ENCODE measurements around the gene USP44. TPM values are rescaled to one million over a fixed set of nuclear protein-coding genes. Genes with fewer than 3 reads are reported as not detected.

The USP44 gene
- total RNA-seq, 4 donors from 2014 or later = 0.31 to 2.6 (median 0.89) TPM

DNA sequence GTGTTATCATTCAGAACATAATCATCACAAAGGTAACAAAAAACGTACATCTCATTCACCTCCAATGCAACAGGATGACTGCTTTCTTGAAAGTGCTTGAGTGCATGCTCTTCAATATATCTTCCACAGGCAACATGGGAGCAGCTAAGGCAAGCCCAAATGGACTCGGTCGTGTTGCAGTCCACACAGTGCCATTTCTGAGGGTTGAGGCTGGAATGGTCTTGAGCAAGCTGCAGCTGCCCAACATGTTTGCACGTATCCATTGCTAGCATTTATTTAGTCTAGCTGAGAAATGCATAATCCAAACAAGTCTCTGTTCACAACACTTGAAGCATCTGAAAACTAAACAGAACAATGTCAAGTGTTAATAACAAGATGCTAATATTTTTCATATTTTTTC, 17.3 kb downstream of the USP44 start:
- DNase-seq (ENCODE audit: low spot score in 2 of 2) = no peak

DNA sequence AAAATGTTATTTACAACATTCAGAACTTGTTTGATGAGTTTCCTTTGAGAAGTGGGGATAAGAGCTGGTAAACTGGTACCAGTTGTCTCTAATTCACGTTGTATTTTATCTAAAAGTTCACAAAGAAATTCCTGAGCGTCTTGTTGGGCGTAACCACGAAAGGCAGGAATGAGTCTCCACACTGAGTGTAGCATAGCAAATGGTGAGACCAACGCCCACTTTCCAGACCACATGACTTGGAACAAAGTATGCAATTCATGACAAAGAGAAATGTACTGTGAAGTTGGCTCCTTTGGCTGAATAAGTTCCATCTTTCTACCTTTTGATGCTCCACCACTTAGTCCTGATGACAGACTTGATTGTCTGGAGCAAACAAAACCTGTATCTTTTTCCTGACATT, 18.4 kb downstream of the USP44 start:
- H3K36me3 ChIP-seq = no peaks in the 10 kb centered on the region
- H3K4me3 ChIP-seq = no peak overlapping the region
- no peaks in the 10 kb centered on the region for H3K9me3 ChIP-seq
- DNase-seq (ENCODE audit: low spot score in 2 of 2) = no peak
- no peaks in the 10 kb centered on the region for H3K27me3 ChIP-seq
- TF ChIP-seq EP300 (IDR thresholded peaks at IDR 0.05) (no peak), POLR2AphosphoS5 (IDR thresholded peaks at IDR 0.05) (no peak), POLR2A (IDR thresholded peaks at IDR 0.05) (no peak)
- TF ChIP-seq, protein P1, sequence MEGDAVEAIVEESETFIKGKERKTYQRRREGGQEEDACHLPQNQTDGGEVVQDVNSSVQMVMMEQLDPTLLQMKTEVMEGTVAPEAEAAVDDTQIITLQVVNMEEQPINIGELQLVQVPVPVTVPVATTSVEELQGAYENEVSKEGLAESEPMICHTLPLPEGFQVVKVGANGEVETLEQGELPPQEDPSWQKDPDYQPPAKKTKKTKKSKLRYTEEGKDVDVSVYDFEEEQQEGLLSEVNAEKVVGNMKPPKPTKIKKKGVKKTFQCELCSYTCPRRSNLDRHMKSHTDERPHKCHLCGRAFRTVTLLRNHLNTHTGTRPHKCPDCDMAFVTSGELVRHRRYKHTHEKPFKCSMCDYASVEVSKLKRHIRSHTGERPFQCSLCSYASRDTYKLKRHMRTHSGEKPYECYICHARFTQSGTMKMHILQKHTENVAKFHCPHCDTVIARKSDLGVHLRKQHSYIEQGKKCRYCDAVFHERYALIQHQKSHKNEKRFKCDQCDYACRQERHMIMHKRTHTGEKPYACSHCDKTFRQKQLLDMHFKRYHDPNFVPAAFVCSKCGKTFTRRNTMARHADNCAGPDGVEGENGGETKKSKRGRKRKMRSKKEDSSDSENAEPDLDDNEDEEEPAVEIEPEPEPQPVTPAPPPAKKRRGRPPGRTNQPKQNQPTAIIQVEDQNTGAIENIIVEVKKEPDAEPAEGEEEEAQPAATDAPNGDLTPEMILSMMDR (IDR thresholded peaks at IDR 0.05) = no peak
- no peak overlapping the region for H3K27ac ChIP-seq
- H3K4me1 ChIP-seq = no peaks in the 10 kb centered on the region
- 34% methylated on average over 5 of the region's 5 CpGs for WGBS

More for the DNA sequence above, 17.3 kb downstream of the USP44 start:
- Histone ChIP-seq H3K36me3 (no peaks in the 10 kb centered on the region), H3K4me3 (no peak overlapping the region), H3K27me3 (no peaks in the 10 kb centered on the region), H3K27ac (no peak overlapping the region), H3K9me3 (no peaks in the 10 kb centered on the region), H3K4me1 (no peaks in the 10 kb centered on the region)
- WGBS = 72% methylated on average over 4 of the region's 4 CpGs
- TF ChIP-seq POLR2AphosphoS5 (IDR thresholded peaks at IDR 0.05) (no peak), POLR2A (IDR thresholded peaks at IDR 0.05) (no peak), EP300 (IDR thresholded peaks at IDR 0.05) (no peak)
- TF ChIP-seq, protein P1 (IDR thresholded peaks at IDR 0.05) = no peak

DNA sequence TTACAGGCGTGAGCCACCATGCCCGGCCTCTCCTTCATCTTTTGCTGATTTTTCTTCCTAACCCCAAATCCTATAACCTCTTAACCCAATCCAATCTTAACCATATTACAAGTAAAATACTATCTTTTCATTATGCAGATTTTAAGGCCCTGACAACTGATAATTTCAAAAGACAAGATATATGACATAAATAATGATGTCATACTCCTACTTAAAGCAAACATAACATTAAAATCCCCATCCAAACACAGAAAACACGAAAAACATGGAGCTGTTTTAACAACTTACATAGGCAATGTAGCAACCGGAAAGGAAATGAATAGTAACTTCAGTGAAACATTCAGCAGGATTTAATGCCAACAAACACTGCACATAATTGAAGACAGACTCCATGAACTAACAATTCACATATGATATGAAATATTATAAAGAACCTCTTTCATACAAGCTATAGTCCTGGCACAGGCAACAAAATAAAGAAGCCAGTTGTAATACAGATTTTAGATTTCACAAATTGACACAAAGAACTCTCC, 21.5 kb downstream of the USP44 start:
- Histone ChIP-seq H3K27me3 (no peaks in the 10 kb centered on the region), H3K9me3 (no peaks in the 10 kb centered on the region), H3K36me3 (no peaks in the 10 kb centered on the region), H3K27ac (no peak overlapping the region), H3K4me1 (no peaks in the 10 kb centered on the region), H3K4me3 (no peak overlapping the region)
- no peak for DNase-seq (ENCODE audit: low spot score in 2 of 2)
- 72% methylated on average over 4 of the region's 4 CpGs for WGBS
- TF ChIP-seq POLR2AphosphoS5 (IDR thresholded peaks at IDR 0.05) (no peak), EP300 (IDR thresholded peaks at IDR 0.05) (no peak), POLR2A (IDR thresholded peaks at IDR 0.05) (no peak)
- TF ChIP-seq, protein P1 (IDR thresholded peaks at IDR 0.05) = no peak

DNA sequence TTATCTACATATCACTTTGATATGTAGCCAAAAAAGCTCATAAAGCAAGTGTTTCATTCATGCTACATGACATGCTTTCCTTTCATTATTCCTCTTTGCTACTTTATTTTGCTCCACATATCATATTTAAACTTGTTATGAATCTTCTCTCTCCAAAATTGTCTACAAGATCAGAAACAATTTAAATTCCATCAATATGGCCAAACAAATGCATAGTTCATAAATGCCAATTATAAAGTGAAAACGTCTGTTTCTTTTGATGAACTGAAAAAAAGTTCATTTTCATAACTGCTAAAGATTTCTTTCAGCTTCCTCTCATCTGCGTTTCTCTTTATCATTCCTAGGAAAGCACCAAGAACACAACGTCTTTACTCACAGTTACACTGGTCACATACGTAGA, 22.8 kb downstream of the USP44 start:
- no peak overlapping the region for H3K4me3 ChIP-seq
- no peak overlapping the region for H3K27ac ChIP-seq
- H3K4me1 ChIP-seq = no peaks in the 10 kb centered on the region
- H3K36me3 ChIP-seq = peaks cover 3% of the 10 kb centered on the region
- TF ChIP-seq, protein P1 (IDR thresholded peaks at IDR 0.05) = no peak
- no peak for TF ChIP-seq EP300 (IDR thresholded peaks at IDR 0.05)
- TF ChIP-seq POLR2AphosphoS5 (IDR thresholded peaks at IDR 0.05) = no peak
- 68% methylated on average over 4 of the region's 4 CpGs for WGBS
- no peak for DNase-seq (ENCODE audit: low spot score in 2 of 2)
- H3K9me3 ChIP-seq = no peaks in the 10 kb centered on the region
- no peaks in the 10 kb centered on the region for H3K27me3 ChIP-seq

DNA sequence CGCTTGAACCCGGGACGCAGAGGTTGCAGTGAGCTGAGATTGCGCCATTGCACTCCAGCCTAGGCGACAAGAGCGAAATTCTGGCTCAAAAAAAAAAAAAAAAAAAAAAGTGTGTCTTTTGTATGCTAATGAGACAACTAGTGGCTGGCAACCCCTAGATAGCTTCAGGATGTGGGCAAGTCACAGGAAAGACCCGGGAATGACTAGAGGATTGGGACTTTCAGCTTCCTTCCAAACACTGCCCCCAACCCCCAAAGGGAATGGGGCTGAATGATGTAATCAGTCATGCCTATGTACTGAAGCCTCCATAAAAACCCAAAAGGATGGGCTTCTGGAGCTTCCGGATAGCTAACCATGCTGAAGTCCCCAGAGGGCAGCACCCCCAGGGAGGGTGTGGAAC, 28.6 kb downstream of the USP44 start:
- H3K9me3 ChIP-seq = no peaks in the 10 kb centered on the region
- no peak for DNase-seq (ENCODE audit: low spot score in 2 of 2)
- H3K27me3 ChIP-seq = no peaks in the 10 kb centered on the region
- H3K27ac ChIP-seq = no peak overlapping the region
- TF ChIP-seq POLR2A (IDR thresholded peaks at IDR 0.05) = no peak
- TF ChIP-seq, protein P1 (IDR thresholded peaks at IDR 0.05) = no peak
- no peak for TF ChIP-seq EP300 (IDR thresholded peaks at IDR 0.05)
- TF ChIP-seq POLR2AphosphoS5 (IDR thresholded peaks at IDR 0.05) = no peak
- H3K4me1 ChIP-seq = no peaks in the 10 kb centered on the region
- peaks cover 3% of the 10 kb centered on the region for H3K36me3 ChIP-seq
- 92% methylated on average over 8 of the region's 8 CpGs for WGBS
- H3K4me3 ChIP-seq = no peak overlapping the region
